SK-N-MC (cell line): Measurements from ENCODE around the gene FOXC2.

Source experiments
- DNase-seq: peaks from one replicate; pipeline ENCODE4 v3.0.0-alpha.2; 2011; ENCODE audit warnings: low read depth, low spot score
- H3K27ac ChIP-seq: fragments of 200-600 bp; sonication (generic); 2 replicates; pipeline ENCODE4 v1.5.1; 2016; ENCODE audit warnings: mixed run types
- H3K36me3 ChIP-seq: fragments of 200-600 bp; sonication (generic); 2 replicates; pipeline ENCODE4 v1.6.1; 2017; ENCODE audit warnings: antibody characterized with exemption, low read length, mixed read lengths; ENCODE audit not compliant: insufficient read depth
- H3K4me3 ChIP-seq: fragments of 200-600 bp; sonication (generic); 2 replicates; pipeline ENCODE4 v1.5.1; 2016
- H3K9ac ChIP-seq: fragments of 200-600 bp; sonication (generic); 2 replicates; pipeline ENCODE4 v1.8.0; 2017; ENCODE audit warnings: mixed run types, mixed read lengths; ENCODE audit not compliant: insufficient read length
- H3K9me3 ChIP-seq: fragments of 200-600 bp; sonication (generic); 2 replicates; pipeline ENCODE4 v1.6.1; 2017; ENCODE audit warnings: low read depth, mild to moderate bottlenecking, antibody characterized with exemption, low read length, moderate library complexity, mixed read lengths
- EZH2 ChIP-seq: fragments of 200-600 bp; sonication (generic); IDR thresholded peaks from one replicate; pipeline ENCODE4 v1.6.1; 2017; ENCODE audit warnings: antibody characterized with exemption
- FOXP2 ChIP-seq: optimal IDR thresholded peaks from 2 replicates; pipeline ENCODE3; 2011; ENCODE audit warnings: mild to moderate bottlenecking, moderate library complexity; ENCODE audit not compliant: insufficient read depth; ENCODE audit errors: extremely low read length, control extremely low read depth
- POLR2AphosphoS5 ChIP-seq: IDR thresholded peaks from 2 replicates; pipeline ENCODE4 v1.6.1; 2012; ENCODE audit warnings: mild to moderate bottlenecking, low read depth, low read length, borderline replicate concordance

The FOXC2 gene

GRCh38 chr16:86605950-86606349, 39.3 kb downstream of the FOXC2 start:
- Histone ChIP-seq H3K27ac (no peak overlapping the region), H3K36me3 (no peaks in the 10 kb centered on the region), H3K4me3 (no peak overlapping the region), H3K9me3 (no peaks in the 10 kb centered on the region), H3K9ac (no peak overlapping the region)
- no peak for DNase-seq
- TF ChIP-seq EZH2: no peak
- no peak for TF ChIP-seq POLR2AphosphoS5

- no peak for DNase-seq
- no peak overlapping the region for H3K9ac ChIP-seq
- H3K36me3 ChIP-seq: no peaks in the 10 kb centered on the region
- H3K4me3 ChIP-seq: no peak overlapping the region
- no peaks in the 10 kb centered on the region for H3K9me3 ChIP-seq
- TF ChIP-seq EZH2: no peak
- TF ChIP-seq FOXP2: no peak
- TF ChIP-seq POLR2AphosphoS5: no peak
- no peak overlapping the region for H3K27ac ChIP-seq
These were observed 41.7 kb downstream of the FOXC2 start for GRCh38 chr16:86608301-86608747.

- no peaks in the 10 kb centered on the region for H3K36me3 ChIP-seq
- no peak overlapping the region for H3K9ac ChIP-seq
- no peak for DNase-seq
- H3K9me3 ChIP-seq: no peaks in the 10 kb centered on the region
- no peak overlapping the region for H3K27ac ChIP-seq
- TF ChIP-seq FOXP2 (no peak), EZH2 (no peak), POLR2AphosphoS5 (no peak)
- H3K4me3 ChIP-seq: no peak overlapping the region
These were observed 42.5 kb downstream of the FOXC2 start for GRCh38 chr16:86609115-86609514.

DNA sequence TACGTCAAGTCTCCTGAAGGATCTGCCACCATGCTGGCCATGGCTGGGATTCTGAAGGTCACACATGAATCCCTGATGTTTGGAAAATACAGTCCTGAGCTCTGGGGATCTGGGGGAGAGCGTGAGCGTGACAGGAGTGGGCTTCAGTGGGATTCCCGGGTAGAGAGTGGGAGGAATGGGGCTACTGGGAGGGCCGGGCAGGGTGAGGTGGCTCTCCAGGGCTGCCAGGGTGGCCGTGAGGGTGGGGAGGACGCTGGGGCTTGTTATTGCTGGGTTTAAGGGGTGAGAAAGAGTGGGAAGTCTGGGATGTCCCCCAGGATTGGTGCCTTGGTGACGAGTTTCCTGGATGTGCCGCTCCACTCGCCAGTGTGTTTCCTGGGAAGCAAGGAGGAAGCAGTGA, 43.0 kb downstream of the FOXC2 start:
- Histone ChIP-seq H3K36me3 (no peaks in the 10 kb centered on the region), H3K27ac (no peak overlapping the region), H3K9ac (no peak overlapping the region), H3K9me3 (no peaks in the 10 kb centered on the region), H3K4me3 (no peak overlapping the region)
- TF ChIP-seq POLR2AphosphoS5 (no peak), EZH2 (no peak), FOXP2 (no peak)
- DNase-seq: no peak

- H3K27ac ChIP-seq: no peak overlapping the region
- H3K36me3 ChIP-seq: no peaks in the 10 kb centered on the region
- H3K9me3 ChIP-seq: no peaks in the 10 kb centered on the region
- DNase-seq: no peak
- no peak overlapping the region for H3K9ac ChIP-seq
- TF ChIP-seq POLR2AphosphoS5: no peak
- no peak for TF ChIP-seq EZH2
- no peak for TF ChIP-seq FOXP2
- no peak overlapping the region for H3K4me3 ChIP-seq
These were observed 44.3 kb downstream of the FOXC2 start for GRCh38 chr16:86610779-86611524.

DNA sequence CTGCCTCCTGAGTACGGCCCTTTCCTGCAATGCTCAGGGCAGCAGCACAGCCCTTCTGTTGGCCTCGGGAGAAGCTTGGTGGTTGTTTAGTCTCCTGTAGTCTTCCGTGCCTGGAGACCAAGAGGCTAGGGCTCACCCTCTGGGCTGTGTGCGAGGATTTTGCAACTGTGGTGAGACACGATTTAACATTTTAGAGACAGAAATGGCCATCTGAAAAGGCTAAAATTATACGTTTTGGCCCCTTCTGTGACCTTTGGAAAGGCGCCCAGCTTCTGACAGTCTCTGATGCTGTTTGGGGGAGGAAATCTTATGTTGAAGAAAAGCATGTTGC, 44.9 kb downstream of the FOXC2 start:
- Histone ChIP-seq H3K36me3 (no peaks in the 10 kb centered on the region), H3K9me3 (no peaks in the 10 kb centered on the region), H3K27ac (no peak overlapping the region), H3K9ac (no peak overlapping the region), H3K4me3 (no peak overlapping the region)
- TF ChIP-seq FOXP2 (no peak), POLR2AphosphoS5 (no peak), EZH2 (no peak)
- no peak for DNase-seq

DNA sequence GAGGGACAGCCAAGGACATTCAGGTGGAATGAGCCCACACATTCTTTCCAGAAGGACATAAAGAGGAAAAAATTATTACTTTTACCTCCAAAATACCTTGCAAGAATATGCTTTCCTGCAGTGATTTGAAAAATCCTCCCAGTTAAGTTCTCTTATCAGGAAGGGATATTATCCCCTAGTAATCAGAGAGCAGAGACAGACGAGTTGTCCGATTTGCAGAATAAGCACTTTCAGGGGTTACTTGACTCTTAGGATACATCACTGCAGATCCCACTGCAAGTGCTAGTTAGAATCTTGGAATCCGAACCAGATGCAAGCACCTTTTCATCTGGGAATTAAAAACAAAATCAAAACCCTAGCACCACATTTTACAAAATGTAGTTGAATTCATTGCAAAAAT, 45.3 kb downstream of the FOXC2 start:
- Histone ChIP-seq H3K9me3 (no peaks in the 10 kb centered on the region), H3K36me3 (no peaks in the 10 kb centered on the region), H3K4me3 (no peak overlapping the region), H3K9ac (no peak overlapping the region), H3K27ac (no peak overlapping the region)
- no peak for DNase-seq
- TF ChIP-seq FOXP2: no peak
- no peak for TF ChIP-seq POLR2AphosphoS5
- no peak for TF ChIP-seq EZH2

- H3K27ac ChIP-seq: no peak overlapping the region
- no peak overlapping the region for H3K4me3 ChIP-seq
- H3K9ac ChIP-seq: no peak overlapping the region
- no peak for DNase-seq
- TF ChIP-seq EZH2 (no peak), POLR2AphosphoS5 (no peak), FOXP2 (no peak)
- no peaks in the 10 kb centered on the region for H3K9me3 ChIP-seq
- no peaks in the 10 kb centered on the region for H3K36me3 ChIP-seq
These were observed 48.1 kb downstream of the FOXC2 start for GRCh38 chr16:86614699-86615098.

GRCh38 chr16:86616906-86617305, 50.3 kb downstream of the FOXC2 start:
- H3K9me3 ChIP-seq: no peaks in the 10 kb centered on the region
- no peaks in the 10 kb centered on the region for H3K36me3 ChIP-seq
- DNase-seq: no peak
- TF ChIP-seq FOXP2 (no peak), EZH2 (no peak), POLR2AphosphoS5 (no peak)
- no peak overlapping the region for H3K9ac ChIP-seq
- H3K4me3 ChIP-seq: no peak overlapping the region
- H3K27ac ChIP-seq: no peak overlapping the region
